Suppressor macrophage (primary cell): Measurements from ENCODE around the gene LCE5A.

Source experiments
- DNase-seq, 4 experiments: peaks; one replicate each; pipeline ENCODE4 v3.0.0-alpha.2; 2020 to 2022
- total RNA-seq, 17 experiments: gene quantifications; one replicate each; lab custom pipeline; 2026; ENCODE audit warnings: mixed read lengths in 6 of 17, inconsistent platforms in 3 of 17; lab: John Stamatoyannopoulos, UW

Gene LCE5A, protein sequence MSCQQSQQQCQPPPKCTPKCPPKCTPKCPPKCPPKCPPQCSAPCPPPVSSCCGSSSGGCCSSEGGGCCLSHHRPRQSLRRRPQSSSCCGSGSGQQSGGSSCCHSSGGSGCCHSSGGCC
- total RNA-seq, result 0 reads per million in 17 experiments

DNA sequence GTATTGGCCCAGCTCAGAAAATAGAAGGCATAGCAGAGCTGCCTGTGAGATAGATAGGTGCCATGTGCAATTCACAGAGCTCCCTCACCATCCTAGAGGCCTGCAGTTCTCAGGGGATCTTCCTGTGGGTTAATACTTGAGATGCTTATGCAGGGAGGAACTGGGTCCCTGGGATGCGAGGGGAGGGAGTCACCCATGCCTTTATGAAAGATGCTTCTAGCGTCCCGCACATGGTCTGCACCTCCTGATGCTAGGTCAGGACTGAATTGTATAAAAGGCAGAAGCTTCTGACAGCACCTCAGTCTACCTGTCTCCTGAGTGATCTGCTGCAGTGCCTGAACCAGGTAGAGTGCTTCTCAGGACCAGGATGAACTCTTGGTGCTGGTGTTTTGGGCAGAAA is at the start of gene LCE5A:
LCE5A (plus strand) TSS at position 301 of the 400 bp plus-strand sequence. CDS start 732 bp downstream, outside the sequence.
- no peak for DNase-seq

DNA sequence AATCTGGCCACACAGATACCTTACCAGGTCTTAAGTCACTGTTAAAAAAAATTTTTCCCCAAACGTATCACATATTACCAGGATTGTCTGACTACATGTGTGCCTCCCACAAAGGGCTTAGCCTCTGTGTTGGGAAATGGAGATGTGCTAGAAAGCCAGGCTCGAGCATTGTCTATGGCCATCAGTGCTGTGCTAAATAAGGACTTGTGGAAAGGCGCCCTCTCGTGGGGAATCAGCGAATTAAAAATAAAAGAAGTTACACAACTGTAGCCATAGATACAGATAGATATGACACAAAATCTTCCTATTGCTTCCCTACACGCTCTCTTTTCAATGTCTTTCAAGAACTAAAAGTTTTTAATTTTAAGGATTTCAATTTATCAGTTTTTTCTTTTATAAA is 49.1 kb upstream of the LCE5A start:
- DNase-seq, result peak; percentile 76 to 84 (median 81)

DNA sequence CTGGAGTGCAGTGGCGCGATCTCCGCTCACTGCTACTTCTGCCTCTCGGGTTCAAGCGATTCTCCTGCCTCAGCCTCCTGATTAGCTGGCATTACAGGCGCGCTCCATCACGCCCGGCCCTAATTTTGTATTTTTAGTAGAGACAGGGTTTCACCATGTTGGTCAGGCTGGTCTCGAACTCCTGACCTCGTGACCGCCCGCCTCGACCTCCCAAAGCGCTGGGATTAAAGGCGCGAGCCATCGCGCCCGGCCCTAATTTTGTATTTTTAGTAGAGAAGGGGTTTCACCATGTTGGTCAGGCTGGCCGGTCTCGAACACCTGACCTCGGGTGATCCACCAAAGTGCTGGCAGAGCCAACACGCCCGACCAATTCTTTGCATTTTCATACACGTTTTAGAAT is 48.0 kb upstream of the LCE5A start:
- DNase-seq, result no peak

DNA sequence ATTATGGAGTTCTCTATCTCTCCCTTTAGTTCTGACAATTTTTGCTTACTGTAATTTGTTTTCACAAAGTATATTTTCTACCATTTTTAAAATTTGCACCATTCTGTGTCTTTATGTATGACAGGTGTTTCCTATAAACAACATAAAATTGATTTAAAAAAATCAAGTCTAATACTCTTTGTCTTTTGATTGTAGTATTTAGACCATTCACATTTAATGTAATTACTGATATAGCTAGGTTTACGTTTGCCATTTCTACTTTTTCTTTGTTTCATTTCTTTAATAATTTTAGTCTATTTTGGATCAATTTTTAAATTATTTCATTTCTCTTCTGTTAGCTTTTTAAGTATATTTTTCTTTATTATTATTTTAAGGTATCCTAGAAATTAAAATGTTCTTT is 44.4 kb upstream of the LCE5A start:
- DNase-seq, result no peak

DNA sequence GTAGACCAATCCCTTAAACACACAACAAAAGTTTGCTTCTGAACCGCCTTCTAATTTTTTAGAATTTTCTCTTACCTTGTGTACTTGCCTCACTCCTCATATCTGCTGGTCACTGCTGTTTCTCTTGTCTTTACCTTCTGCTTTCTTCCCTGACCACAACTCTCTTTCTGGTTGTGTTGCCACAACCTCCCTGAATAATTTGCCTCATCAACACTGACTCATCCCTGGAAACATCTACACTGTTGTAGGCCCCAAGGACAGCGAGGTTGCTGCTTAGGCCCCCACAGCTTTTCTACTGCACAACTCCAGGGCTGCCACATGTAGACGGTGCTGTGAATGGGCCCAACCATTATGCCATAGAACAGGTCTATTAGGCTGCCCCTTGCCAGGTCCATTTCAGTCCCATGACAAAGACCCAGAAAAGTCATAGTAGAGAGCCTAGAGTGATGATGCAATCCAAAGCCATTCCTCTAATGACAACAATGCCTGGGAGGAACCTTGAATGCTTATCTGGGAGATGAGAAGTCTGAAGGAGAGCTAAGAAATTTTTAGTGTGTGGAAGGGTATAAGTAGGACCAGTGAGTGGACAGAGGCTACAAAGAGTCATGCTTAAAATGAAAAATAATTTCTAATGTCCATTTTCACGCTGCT is 36.6 kb upstream of the LCE5A start:
- DNase-seq, result no peak

DNA sequence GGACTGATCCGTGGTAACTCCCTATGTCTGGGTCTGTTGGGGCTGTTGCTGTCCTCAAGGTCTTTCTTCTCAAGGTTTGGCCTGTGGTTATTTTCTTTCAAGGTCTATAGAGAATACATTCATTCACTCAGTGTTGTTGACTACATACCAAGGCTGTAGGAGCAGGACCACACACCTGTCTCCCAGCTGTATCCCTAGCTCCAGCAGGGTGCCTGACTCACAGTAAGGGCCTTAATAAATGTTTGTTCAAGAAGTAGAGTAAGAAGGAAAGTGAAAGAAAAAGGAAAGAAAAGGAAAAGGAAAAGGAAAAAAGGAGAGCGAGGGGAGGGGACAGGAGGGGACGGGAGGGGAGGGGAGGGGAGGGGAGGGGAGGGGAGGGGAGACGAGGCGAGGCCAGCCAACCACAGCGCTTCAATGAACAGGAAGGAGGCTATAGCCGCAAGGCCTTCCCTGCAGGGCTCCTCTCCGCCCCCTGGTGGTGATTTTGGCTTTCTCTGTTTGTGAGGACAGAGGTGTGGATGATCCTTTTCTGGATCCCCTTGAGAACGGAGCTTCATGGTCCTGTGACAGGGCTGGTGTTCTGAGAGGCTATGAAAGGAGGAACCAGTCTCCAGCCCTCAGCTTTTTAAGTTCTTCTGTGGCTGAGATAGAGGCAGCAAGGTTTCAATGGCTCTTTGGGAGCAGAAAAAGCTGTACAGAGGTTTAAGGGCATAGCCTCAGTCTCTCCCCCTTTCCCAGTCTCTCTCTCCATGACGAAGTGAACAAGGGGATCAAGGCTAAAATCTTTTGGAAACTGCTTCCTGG is 30.6 kb upstream of the LCE5A start:
- peak; percentile 35 to 73 (median 56) for DNase-seq

DNA sequence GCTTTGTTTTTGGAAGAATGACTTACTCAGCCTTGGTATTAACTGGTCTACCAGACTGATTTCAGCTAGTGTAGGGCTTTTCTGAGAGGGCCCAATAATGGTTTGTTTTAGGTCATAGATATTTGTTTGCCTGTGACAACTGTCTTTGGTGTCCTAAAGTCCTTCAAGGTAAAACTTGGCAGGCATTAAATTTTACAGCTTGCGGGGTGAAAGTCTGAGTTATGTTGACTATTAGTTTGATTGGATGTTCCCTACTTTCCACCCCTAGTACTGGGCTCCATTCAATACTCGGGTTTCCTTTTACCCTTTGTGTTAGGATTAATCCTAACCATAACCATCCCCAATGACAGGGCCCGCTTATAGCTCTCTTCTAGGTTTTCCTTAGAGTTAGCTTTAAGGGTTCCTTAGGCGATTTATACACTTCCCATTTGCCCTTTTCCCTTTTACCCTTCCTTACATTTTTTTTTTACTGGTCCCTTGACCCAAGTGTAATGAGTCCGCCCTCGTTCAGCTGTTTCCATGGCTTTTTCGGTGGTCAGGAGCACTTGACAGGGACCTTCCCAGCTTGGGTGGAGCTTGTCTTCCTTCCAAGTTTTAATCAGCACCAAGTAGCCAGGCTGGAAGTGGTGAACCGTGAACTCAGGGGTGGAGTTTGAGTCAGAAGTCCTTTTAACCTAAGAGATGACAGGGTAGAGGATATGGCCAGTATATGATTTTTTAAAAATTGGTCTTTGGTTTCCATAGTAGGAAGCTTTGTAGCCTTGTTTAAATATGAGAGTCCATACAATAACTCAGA is 28.5 kb upstream of the LCE5A start:
- DNase-seq, result no peak

DNA sequence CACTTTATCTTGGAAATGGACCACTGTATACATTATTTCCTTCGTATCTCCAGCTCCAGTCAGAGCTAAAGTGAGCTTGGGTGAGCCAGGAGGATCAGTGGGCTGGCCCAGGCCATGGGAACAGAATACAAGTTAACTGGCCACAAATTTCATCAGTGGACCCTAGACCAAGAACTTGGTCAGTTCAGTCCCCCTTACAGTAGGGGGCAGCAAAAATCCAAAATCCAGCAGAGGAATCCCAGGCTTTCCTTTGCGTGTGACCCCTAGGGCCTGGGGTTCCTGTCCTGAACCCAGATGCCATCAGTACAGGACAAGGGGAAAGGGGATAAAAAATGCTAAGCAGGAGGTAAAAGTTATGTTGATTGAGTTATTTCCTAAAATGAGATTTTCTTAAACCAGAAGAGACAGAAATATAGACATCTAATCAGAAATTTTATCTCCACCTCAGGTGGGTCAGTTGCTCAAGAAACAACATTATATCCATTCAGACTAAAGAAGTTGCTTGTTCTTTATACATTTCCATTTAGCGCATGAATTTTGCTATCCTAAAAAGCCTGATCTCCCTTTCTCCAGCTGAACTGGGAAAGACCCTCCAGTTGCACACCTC is 24.1 kb upstream of the LCE5A start:
- peak; percentile 8 to 33 (median 11) for DNase-seq

DNA sequence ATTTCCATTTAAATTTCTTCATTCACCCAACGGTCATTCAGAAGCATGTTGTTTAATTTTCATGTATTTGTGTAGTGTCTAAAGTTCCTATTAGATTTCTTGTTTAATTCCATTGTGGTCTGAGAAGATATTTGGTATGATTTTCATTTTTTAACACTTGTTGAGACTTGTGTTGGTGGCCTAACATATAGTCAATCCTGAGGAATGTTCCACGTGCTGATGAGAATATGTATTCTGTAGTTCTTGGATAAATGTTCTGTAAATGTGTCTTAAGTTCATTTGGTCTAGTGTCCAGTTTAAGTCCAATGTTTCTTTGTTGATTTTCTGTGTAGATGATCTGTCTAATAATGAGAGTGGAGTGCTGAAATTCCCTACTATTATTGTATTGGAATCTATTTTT is 22.7 kb upstream of the LCE5A start:
- DNase-seq, result no peak

DNA sequence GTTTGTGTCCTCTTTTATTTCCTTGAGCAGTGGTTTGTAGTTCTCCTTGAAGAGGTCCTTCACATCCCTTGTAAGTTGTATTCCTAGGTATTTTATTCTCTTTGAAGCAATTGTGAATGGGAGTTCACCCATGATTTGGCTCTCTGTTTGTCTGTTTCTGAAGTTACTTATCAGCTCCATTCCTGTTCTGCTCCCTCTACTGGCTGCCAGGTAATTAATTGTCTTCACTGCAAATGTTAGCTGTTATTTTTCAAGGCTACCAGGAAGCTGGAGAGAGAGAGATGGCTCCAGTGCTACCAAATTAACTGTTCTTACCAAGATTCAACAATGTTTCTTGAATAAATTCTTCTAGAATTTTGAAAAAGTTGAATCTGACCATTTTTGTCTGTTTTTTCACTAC is 19.1 kb upstream of the LCE5A start:
- peak in 1 of 4 experiments; percentile 10 for DNase-seq

DNA sequence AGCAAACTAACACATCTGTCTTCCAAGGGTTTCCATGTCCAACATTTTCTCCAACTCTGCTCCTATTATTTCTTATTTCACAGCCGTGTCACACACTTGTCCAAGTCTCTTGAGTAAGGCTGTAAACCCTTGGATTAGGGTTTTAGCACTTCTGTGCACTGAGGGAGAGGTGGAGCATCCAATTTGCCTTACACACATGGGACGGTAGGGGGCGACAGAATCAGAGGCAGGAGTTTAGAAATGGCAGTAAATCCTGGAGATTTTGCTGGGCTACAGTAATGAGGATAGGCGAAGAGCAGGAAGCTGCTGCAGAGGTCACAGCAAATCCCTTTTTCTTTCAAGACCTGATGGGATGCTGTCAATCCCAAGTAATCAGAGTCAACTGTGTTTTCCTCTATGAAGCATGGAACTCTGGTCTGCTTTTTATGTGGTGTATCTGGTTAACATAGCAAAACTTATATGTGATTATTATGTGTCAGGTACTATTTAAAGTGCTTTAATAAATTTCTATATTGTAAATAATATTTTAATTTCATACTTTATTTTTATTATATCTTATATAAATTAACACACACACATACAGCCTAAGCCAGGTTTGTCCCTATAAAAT is 15.4 kb upstream of the LCE5A start:
- peak; percentile 64 to 75 (median 70) for DNase-seq

DNA sequence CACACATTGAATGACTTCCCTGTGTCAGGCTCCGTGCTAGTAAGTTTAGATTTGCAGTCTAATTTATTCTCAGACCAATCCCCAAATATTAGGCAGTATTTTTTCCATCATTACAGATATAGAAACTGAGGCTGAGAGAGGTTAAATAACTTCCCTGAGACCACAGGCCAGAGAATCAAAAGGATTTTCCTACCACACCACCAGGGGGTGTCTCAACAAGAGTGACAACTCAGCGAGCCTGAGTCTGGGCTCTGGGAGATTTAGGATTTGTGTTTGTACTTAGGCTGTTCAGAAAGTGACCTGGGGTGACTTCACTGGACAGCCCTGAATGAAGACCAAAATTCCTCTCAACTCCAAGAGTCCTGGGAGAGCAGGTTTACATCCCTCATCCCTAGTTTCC is 13.3 kb upstream of the LCE5A start:
- DNase-seq, result peak; percentile 17 to 58 (median 44)

DNA sequence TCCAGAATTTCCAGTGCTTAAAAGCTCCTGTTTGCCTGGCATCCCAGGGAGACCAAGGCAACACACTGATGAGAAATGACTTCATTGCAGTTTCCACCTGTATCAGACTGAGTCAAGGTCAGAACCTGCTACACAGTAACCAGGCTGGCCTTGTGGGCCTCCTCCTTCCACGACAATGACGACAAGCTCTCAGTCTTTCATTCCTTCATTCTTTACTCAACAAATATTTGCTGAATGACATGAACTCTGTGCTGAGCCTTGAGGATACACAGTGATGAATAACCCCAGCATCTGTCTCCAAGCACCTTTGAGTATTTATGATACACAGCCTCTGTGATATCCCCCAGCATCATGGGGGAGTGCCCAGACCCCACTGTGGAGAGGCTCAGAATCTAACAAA is 8.9 kb upstream of the LCE5A start:
- no peak for DNase-seq

DNA sequence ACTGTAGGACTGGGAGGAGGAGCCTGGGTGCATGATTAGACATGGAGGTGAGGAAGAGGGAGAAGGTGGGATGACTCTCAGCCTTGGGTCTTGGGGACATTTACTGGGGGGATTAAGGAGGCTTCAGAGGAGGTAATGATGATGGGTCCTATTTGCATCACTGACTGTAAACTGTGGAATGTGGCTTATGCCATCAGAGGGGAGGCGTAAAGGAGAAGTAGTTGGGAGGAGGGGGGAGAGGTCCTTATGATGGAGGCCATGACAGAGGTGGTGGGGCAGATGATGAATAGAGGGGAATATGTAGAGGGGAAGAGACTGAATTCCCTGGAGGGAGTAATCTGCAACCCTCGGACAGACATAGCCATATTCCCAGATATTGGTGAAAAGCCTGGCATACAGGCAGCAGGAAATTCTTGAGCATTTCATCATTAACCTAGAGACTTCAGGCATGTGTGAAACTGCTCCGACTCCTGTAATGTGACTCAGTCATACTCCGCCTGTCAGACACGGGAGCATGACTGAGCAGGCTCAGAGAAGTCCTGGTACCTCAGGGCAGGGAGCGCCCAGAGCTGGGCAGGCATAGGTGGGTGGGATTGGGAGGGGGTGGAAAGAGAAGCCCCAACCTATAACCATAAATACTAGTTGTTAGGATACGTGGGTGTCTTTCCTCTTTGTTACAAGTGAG is 8.0 kb upstream of the LCE5A start:
- DNase-seq, result no peak

DNA sequence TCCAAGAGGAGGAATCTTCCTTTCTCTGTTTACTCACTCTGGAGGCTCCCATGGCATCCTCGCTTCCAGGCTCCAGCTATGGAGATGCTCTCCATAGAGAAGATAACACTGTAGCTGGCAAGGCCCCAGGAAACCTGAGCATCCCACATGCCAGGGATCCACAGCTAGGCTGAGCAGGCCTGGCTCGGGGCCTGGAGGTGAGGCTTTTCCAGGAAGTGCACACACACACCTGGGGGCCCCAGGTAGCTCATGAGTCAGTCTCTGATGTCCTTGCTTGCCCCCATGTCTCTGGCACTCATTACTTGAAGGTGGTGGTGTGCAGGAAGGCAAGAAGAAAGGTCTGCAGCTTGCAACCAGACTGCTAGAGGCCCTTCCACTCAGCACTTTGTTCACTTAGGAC is 5.5 kb upstream of the LCE5A start:
- no peak for DNase-seq

DNA sequence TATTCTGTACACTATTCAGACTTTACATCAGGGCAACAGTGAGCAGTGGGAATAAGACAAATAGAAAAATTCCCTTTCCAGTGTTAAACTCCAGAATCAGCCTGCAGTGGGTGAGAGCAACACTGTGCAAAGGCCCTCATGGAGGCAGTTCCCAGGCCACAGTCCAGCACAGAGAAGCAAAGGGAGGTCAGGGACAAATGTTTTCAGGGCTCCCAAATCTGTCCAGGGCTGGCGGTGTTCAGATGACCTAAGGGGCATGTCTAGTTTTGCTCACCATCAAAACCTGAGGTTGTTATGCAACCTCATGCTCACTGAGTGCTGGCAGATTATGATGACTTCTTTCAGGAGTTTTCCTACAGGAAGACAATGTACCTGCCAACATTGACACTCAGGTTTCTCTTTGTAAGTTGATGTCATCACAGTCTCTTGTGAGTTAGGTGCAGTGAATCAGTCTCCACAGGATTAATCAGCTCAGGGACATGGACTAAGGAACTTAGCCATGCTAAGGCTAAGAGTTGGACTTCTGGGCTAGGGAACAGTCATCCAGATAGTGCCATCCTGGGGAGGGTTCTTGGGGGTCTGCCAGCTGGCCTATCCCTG is 3.6 kb upstream of the LCE5A start:
- no peak for DNase-seq

DNA sequence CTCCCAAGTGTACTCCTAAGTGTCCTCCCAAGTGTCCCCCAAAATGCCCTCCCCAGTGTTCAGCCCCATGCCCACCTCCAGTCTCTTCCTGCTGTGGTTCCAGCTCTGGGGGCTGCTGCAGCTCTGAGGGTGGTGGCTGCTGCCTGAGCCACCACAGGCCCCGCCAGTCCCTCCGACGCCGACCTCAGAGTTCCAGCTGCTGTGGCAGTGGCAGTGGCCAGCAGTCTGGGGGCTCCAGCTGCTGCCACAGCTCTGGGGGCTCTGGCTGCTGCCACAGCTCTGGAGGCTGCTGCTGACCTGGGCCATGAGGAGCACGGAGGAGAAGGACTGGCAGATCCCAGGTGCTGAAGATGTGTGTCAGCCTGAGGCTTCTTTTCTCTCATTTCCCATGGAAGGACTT is 993 bp downstream of the LCE5A start:
- no peak for DNase-seq

DNA sequence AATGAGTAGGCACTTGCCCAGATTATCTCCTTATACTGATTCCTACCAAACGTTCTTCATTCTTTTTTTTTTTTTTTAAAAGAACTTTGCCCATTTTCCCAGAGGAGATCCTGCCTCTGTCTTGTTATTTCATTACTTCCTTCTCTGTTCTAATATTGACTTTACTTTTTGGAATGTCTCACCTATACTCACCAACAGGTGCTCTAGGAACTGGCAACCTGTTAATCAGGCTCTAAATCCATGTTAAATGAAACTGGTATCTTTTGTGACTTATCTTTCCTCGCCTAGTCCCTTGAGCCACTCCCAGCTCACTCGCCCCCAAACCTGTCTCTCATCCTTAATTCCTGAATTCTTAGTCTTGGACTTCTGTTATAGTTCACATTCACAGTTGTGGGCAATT is 2.5 kb downstream of the LCE5A start:
- no peak for DNase-seq

DNA sequence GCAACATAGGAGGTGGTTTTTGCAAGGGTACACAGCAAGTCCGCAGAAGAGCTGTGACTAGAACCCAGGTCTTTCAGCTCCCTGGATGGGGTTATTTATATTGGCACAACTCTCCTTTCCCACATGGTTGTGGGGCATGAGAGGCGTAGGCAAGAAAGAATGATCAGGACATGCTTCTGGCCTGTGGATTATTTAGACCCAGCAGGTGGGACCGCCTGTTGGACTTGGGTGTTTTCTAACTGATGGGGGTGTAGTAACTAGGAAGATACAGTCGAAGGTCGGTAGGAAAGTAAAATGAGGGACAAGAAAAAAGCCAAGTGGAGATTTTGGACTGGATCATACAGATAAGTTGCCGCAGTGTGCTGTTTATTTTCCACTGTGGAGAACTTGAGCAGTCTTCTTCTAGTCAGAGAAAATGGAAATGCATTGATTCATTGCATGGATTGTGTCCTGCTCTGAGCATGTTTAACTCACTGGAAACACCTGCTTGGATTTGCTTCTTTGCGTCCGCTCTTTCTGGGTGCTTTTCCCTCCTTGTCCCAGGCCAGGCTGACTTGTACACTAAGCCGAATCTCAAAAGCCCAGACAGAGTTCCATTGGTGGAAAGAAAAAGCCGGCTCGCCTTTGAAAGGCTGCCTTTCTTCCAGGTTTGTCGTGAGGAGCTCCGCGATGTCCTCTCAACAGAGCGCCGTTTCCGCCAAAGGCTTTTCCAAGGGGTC is 4.3 kb downstream of the LCE5A start:
- DNase-seq, result no peak

DNA sequence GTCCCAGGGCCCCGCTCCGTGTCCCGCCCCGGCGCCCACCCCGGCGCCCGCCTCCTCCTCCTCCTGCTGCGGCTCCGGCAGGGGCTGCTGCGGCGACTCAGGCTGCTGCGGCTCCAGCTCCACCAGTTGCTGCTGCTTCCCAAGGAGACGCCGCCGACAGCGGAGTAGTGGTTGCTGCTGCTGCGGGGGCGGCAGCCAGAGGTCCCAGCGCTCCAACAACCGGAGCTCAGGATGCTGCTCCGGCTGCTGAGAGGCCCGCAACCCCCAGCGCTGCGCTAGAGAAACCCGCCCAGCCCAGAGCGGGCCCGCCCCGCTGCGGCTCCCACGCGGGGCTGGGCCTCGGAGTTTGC is 4.8 kb downstream of the LCE5A start:
- peak in 3 of 4 experiments; percentile 19 to 53 (median 32) for DNase-seq

DNA sequence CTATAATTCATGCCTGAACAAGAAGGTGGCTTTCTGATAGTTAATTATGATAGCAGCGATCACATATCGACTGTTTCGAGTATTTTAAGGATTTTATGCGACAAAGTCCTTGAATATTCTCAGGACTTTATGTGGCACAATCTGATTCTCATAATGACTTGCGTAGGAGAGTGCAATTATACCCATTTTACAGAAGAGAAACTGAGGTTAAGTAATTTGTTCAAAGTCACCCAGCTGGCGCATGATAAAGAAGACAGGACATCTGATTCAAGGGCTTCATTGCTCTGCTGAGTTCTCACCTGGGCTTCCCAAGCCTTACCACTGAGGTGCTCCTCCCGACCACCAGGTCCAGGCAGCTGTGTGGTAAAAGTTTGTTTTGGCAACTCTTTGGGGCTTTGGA is 5.5 kb downstream of the LCE5A start:
- no peak for DNase-seq
